A549 (cell line): ENCODE measurements around the gene RAB3IP. TPM values are rescaled to one million over a fixed set of nuclear protein-coding genes. Genes with fewer than 3 reads are reported as not detected.

Experiments used
- ATAC-seq, 2 experiments: fragments of 200-7000 bp in 1 of 2; fragments of >200 bp in 1 of 2; cut with Nextera tagmentation in 1 of 2; cut with Tn5 transposase in 1 of 2; 3 replicates each; pipeline versions ENCODE4 v1.8.0 to v1.9.1; 2018 to 2020; ENCODE audit warnings: mild to moderate bottlenecking in 1 of 2, moderate library complexity in 1 of 2
- CTCF ChIA-PET: fragments of 300-600 bp; sonication (Branson Sonifier 250); formaldehyde crosslinking; extraction: SDS; loops from one replicate; lab custom pipeline; 2021; ENCODE audit warnings: antibody characterized with exemption, inconsistent platforms; lab: Yijun Ruan, JAX
- POLR2A ChIA-PET: fragments of 350-600 bp; formaldehyde crosslinking; extraction: SDS; loops from one replicate; lab custom pipeline; 2021; ENCODE audit warnings: antibody characterized with exemption, inconsistent platforms; lab: Yijun Ruan, JAX
- DNase-seq, 2 experiments: peaks; one replicate each; pipeline versions ENCODE4 v3.0.0 to v3.0.0-alpha.2; 2011 to 2016; ENCODE audit warnings: low read depth in 1 of 2, low spot score in 1 of 2
- FAIRE-seq: peaks from 2 replicates; lab custom pipeline; 2011; peaks lifted over from hg19 to GRCh38; lab: Jason Lieb, UNC
- H3K27ac ChIP-seq, 2 experiments: fragments of >200 bp; sonication (Bioruptor Twin); formaldehyde crosslinking; 3 replicates each; pipeline ENCODE4 v1.5.1; 2016 to 2017
- H3K4me1 ChIP-seq: fragments of >200 bp; sonication (Bioruptor Twin); formaldehyde crosslinking; 3 replicates; pipeline ENCODE4 v1.6.1; 2016
- H3K4me2 ChIP-seq: fragments of >200 bp; sonication (Bioruptor Twin); formaldehyde crosslinking; 3 replicates; pipeline ENCODE4 v1.6.1; 2016
- H3K4me3 ChIP-seq: fragments of >200 bp; sonication (Bioruptor Twin); formaldehyde crosslinking; 3 replicates; pipeline ENCODE4 v1.5.1; 2016
- H3K9me3 ChIP-seq: fragments of >200 bp; sonication (Bioruptor Twin); formaldehyde crosslinking; 3 replicates; pipeline ENCODE4 v1.6.1; 2016
- BCL3 ChIP-seq: fragments of >200 bp; sonication (Bioruptor Twin); formaldehyde crosslinking; IDR thresholded peaks from 3 replicates; pipeline ENCODE4 v1.6.1; 2016
- BHLHE40 ChIP-seq: IDR thresholded peaks from 2 replicates; pipeline ENCODE4 v1.6.1; 2012; ENCODE audit warnings: low read depth, low read length, inconsistent platforms
- CBX2 ChIP-seq: fragments of 200-600 bp; sonication (generic); IDR thresholded peaks from 2 replicates; pipeline ENCODE4 v1.6.1; 2016; ENCODE audit warnings: low read depth, mild to moderate bottlenecking, borderline replicate concordance
- CBX8 ChIP-seq: fragments of 200-600 bp; sonication (generic); IDR thresholded peaks from 2 replicates; pipeline ENCODE4 v1.6.1; 2016
- CTCF ChIP-seq: fragments of >200 bp; sonication (Bioruptor Twin); formaldehyde crosslinking; IDR thresholded peaks from 3 replicates; pipeline ENCODE4 v1.5.1; 2016
- E2F6 ChIP-seq: IDR thresholded peaks from 2 replicates; pipeline ENCODE4 v1.6.1; 2012; ENCODE audit warnings: low read depth, borderline replicate concordance
- EHMT2 ChIP-seq: fragments of 200-600 bp; sonication (generic); IDR thresholded peaks from 2 replicates; pipeline ENCODE4 v1.6.1; 2016; ENCODE audit warnings: antibody characterized with exemption, low read depth, mild to moderate bottlenecking, moderate library complexity
- FOSB ChIP-seq: fragments of 250-450 bp; sonication (Bioruptor Pico); IDR thresholded peaks from 2 replicates; pipeline ENCODE4 v1.5.0; 2020; ENCODE audit warnings: mild to moderate bottlenecking, moderate library complexity
- FOSL2 ChIP-seq, 2 experiments: fragments of 450-650 bp in 1 of 2; fragments of >200 bp in 1 of 2; sonication (Bioruptor Twin) in 1 of 2; formaldehyde crosslinking; IDR thresholded peaks; 2 replicates each; pipeline versions ENCODE4 v1.5.0 to v1.6.1; 2016 to 2020; ENCODE audit warnings: mild to moderate bottlenecking in 1 of 2, moderate library complexity in 1 of 2
- HES2 ChIP-seq: fragments of >200 bp; sonication (Bioruptor Twin); formaldehyde crosslinking; IDR thresholded peaks from 2 replicates; pipeline ENCODE4 v1.6.1; 2016
- HEYL ChIP-seq: fragments of 250-450 bp; sonication (Bioruptor Pico); IDR thresholded peaks from 2 replicates; pipeline ENCODE4 v1.8.0; 2021; ENCODE audit warnings: mild to moderate bottlenecking, moderate library complexity
- HOXB5 ChIP-seq: fragments of 250-450 bp; sonication (Bioruptor Pico); IDR thresholded peaks from 2 replicates; pipeline ENCODE4 v1.5.0; 2020; ENCODE audit warnings: mild to moderate bottlenecking, moderate library complexity
- JUN ChIP-seq, 2 experiments: fragments of >200 bp; sonication (Bioruptor Twin); formaldehyde crosslinking; IDR thresholded peaks; 2 replicates in 1 of 2; 3 replicates in 1 of 2; pipeline ENCODE4 v1.6.1; 2016 to 2017
- KDM1A ChIP-seq: fragments of 200-600 bp; sonication (generic); IDR thresholded peaks from 2 replicates; pipeline ENCODE4 v1.6.1; 2016; ENCODE audit warnings: low read depth, mild to moderate bottlenecking
- MAX ChIP-seq: IDR thresholded peaks from 2 replicates; pipeline ENCODE4 v1.6.1; 2012
- PBX3 ChIP-seq: IDR thresholded peaks from 2 replicates; pipeline ENCODE4 v1.6.1; 2012
- POLR2AphosphoS2 ChIP-seq: conservative IDR thresholded peaks from 2 replicates; pipeline ENCODE4 v1.6.1; 2012; ENCODE audit warnings: low read length, improper control_type of control experiment, inconsistent platforms
- RAD21 ChIP-seq, 2 experiments: fragments of >200 bp in 1 of 2; sonication (Bioruptor Twin) in 1 of 2; formaldehyde crosslinking in 1 of 2; IDR thresholded peaks in 1 of 2; conservative IDR thresholded peaks in 1 of 2; 2 replicates in 1 of 2; 3 replicates in 1 of 2; pipeline ENCODE4 v1.6.1; 2012 to 2018; ENCODE audit warnings: inconsistent platforms in 1 of 2
- RCOR1 ChIP-seq: fragments of 150-350 bp; IDR thresholded peaks from 2 replicates; pipeline ENCODE4 v1.6.1; 2014; ENCODE audit warnings: antibody characterized with exemption, low read length, low read depth
- REST ChIP-seq: fragments of 200-600 bp; sonication (generic); IDR thresholded peaks from 2 replicates; pipeline ENCODE4 v1.6.1; 2016; ENCODE audit warnings: antibody characterized with exemption, mild to moderate bottlenecking, moderate library complexity
- WGBS: methylation state at CpG from one replicate; pipeline ENCODE4 v1.1.6; 2017; ENCODE audit errors: missing lambda C conversion rate; 5-methylcytosine and 5-hydroxymethylcytosine counted together
- polyA plus RNA-seq, 4 experiments: library from polyadenylated mRNA; depleted of rRNA in 3 of 4; stranded (reverse); fragments of >200 nt; fragmentation: RNase III in 1 of 4; extraction: RNeasy Plus Mini Kit Qiagen cat#74134 plus additional on column Dnase treatment in 1 of 4; gene quantifications; 2 replicates in 3 of 4; 3 replicates in 1 of 4; pipeline ENCODE4 v1.2.3, GENCODE V29; 2011 to 2017

The RAB3IP gene
- polyA plus RNA-seq, 2 of the 4 experiments (the other 2 are of a cell fraction), result 12.1 to 46.4 TPM

GRCh38 chr12:69824966-69825560 lies 86.4 kb downstream of the RAB3IP start, which contains the start of gene MYRFL:
TSS of gene MYRFL (plus strand) at chr12:69825227. CDS start at chr12:69825518, 291 bp downstream.
- FAIRE-seq (no peak), DNase-seq (no peak), ATAC-seq (no peak)
- TF ChIP-seq JUN (IDR thresholded peaks at IDR 0.05) (no peak), HEYL (CRISPR knock-in tag) (no peak), HOXB5 (CRISPR knock-in tag) (no peak), BCL3 (no peak), RCOR1 (no peak), FOSL2 (IDR thresholded peaks at IDR 0.05) (no peak), FOSL2 (CRISPR knock-in tag; IDR thresholded peaks at IDR 0.05) (no peak), RAD21 (conservative IDR thresholded peaks at IDR 0.05 in 1 of 2, IDR thresholded peaks at IDR 0.05 in 1 of 2) (no peak), BHLHE40 (no peak), CTCF (no peak), FOSB (no peak), REST (no peak), KDM1A (no peak), MAX (no peak), E2F6 (no peak), PBX3 (no peak), EHMT2 (no peak), CBX2 (no peak), CBX8 (no peak), POLR2AphosphoS2 (no peak), HES2 (no peak)
- CTCF ChIA-PET, result no interaction called here
- Histone ChIP-seq H3K4me2 (no peak within 1 kb of the TSS), H3K4me3 (no peak within 1 kb of the TSS), H3K27ac (no peak within 1 kb of the TSS), H3K4me1 (peaks cover 11% of the 10 kb centered on the region; the same call in 2 of the 3 replicates), H3K9me3 (no peaks in the 10 kb centered on the region)
- POLR2A ChIA-PET, result no interaction called here
- WGBS, result 63% methylated on average over 5 of the region's 5 CpGs
